Measurements from ENCODE around the gene TRH.
A peak's percentile ranks its signal among the peaks of the same experiment; 100 is the strongest.

TRH gene

GRCh38 chr3:129974564-129974832 lies at the start of gene TRH:
TRH (plus strand) TSS chr3:129974720; CDS start chr3:129975817, 1,097 bp downstream.
- DNase-seq: no peak

- no peak for DNase-seq
These were observed 47.4 kb upstream of the TRH start for GRCh38 chr3:129927072-129927471.

- no peak for DNase-seq
These were observed 45.1 kb upstream of the TRH start for GRCh38 chr3:129929383-129929782.

GRCh38 chr3:129933471-129933870 lies 41.0 kb upstream of the TRH start:
- DNase-seq: no peak

- no peak for DNase-seq
These were observed 40.0 kb upstream of the TRH start for GRCh38 chr3:129934234-129935123.

GRCh38 chr3:129936757-129937156 lies 37.8 kb upstream of the TRH start:
- no peak for DNase-seq

GRCh38 chr3:129937717-129938116 lies 36.8 kb upstream of the TRH start:
- DNase-seq: no peak

GRCh38 chr3:129938140-129938930 lies 36.2 kb upstream of the TRH start:
- DNase-seq: no peak

- DNase-seq: no peak
These were observed 34.4 kb upstream of the TRH start for GRCh38 chr3:129940086-129940485.

GRCh38 chr3:129942296-129942695 lies 32.2 kb upstream of the TRH start:
- peak; percentile 46 for DNase-seq

GRCh38 chr3:129943020-129943419 lies 31.5 kb upstream of the TRH start:
- DNase-seq: no peak

GRCh38 chr3:129944709-129945108 lies 29.8 kb upstream of the TRH start:
- no peak for DNase-seq

GRCh38 chr3:129947538-129948240 lies 26.8 kb upstream of the TRH start:
- DNase-seq: no peak

GRCh38 chr3:129950318-129951046 lies 24.0 kb upstream of the TRH start:
- no peak for DNase-seq

- DNase-seq: no peak
These were observed 21.8 kb upstream of the TRH start for GRCh38 chr3:129952556-129953355.

GRCh38 chr3:129953621-129954020 lies 20.9 kb upstream of the TRH start:
- DNase-seq: no peak

- no peak for DNase-seq
These were observed 20.0 kb upstream of the TRH start for GRCh38 chr3:129954514-129954913.

GRCh38 chr3:129956936-129957335 lies 17.6 kb upstream of the TRH start:
- no peak for DNase-seq

- no peak for DNase-seq
These were observed 15.8 kb upstream of the TRH start for GRCh38 chr3:129958755-129959154.

GRCh38 chr3:129961141-129961541 lies 13.4 kb upstream of the TRH start:
- no peak for DNase-seq

GRCh38 chr3:129962600-129962999 lies 11.9 kb upstream of the TRH start:
- DNase-seq: no peak

- DNase-seq: no peak
These were observed 8.6 kb upstream of the TRH start for GRCh38 chr3:129965937-129966336.

Data from NCI-H1092 (cell line).